HTERT RPE-1 (cell line): ENCODE data around the gene CCDC97.
"Not testable (repeated sequence)": the region's sequence is repeated elsewhere in the genome, so short reads cannot be mapped to it uniquely, and the experiment has no call there.

Experiments used
- in situ Hi-C: fragments of 300-500 bp; cut with MboI; formaldehyde crosslinking; loops from 4 replicates; pipeline ENCODE4 v1.14.3; 2020; ENCODE audit warnings: low sequenced_read_pairs

Gene CCDC97

GRCh38 chr19:41357746-41358145 is 47.8 kb downstream of the CCDC97 start:
- in situ Hi-C loops: no loop called here

DNA sequence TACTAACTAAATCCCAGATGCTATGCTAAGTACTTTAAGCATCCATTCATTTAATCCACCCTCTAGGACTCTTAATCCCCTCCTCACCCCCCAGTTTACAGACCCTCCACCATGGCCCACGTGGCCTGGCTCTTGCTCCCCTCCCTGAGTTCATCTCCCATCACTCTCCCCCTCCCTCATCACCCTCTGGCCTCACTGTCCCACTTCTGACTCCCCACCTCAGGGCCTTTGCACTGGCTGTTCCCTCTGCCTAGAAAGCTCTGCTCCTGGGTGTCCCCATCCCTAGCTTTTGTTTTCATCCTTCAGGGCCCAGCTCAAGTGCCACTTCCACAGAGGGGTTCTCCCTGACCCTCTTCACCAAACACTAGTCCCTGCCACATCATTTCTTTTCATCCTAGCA is 49.8 kb downstream of the CCDC97 start:
- in situ Hi-C loops: no loop called here

DNA sequence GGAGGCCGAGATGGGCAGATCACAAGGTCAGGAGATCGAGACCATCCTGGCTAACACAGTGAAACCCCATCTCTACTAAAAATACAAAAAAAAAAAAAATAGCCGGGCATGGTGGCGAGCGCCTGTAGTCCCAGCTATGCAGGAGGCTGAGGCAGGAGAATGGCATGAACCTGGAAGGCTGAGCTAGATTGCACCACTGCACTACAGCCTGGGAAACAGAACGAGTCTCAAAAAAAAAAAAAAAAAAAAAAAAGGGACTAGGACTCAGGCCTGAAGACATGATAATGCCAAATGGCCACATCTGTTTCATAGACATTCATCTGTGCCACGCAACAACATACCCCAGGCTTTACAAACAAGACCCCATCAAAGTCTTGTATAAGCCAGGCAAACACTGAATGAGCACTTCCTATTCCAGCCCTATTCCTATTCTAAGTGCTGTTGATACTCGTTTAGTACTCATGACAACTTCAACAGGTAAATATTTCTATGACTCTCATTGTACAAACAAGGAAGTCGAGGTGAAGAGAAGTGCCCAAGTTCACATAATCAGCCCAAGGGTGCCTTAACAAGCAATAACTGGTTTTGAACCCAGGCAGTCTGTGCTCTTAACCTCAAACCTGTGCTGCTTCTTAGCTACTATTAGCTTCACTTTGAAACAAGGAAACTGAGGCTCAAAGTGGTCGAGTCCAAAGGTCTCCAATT is 52.3 kb downstream of the CCDC97 start:
- in situ Hi-C loops: no loop called here

DNA sequence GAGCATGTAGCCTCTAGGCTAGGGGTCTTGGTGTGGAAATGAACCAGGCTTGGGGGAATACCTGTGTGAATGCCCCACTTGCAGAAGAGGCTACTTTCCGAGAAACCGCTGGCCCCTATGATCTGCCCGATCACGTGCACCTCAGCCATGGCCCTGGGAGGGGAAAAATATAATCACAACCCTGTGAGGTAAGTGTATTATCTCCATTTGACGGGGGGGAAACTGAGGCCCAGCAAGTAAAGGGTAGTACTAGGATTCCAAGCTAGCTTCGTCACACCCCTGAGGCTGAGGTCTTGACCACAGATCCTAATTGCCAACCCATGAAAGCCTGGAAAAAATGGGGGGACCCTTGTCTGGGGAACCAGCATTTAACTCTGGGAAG is 53.4 kb downstream of the CCDC97 start:
- in situ Hi-C loops: no loop called here

GRCh38 chr19:41363753-41364523 is 54.0 kb downstream of the CCDC97 start, which contains the start of gene B9D2:
TSS of gene B9D2 (minus strand) at chr19:41364149. CDS start at chr19:41363519, 630 bp downstream.
- in situ Hi-C loops: no loop called here

DNA sequence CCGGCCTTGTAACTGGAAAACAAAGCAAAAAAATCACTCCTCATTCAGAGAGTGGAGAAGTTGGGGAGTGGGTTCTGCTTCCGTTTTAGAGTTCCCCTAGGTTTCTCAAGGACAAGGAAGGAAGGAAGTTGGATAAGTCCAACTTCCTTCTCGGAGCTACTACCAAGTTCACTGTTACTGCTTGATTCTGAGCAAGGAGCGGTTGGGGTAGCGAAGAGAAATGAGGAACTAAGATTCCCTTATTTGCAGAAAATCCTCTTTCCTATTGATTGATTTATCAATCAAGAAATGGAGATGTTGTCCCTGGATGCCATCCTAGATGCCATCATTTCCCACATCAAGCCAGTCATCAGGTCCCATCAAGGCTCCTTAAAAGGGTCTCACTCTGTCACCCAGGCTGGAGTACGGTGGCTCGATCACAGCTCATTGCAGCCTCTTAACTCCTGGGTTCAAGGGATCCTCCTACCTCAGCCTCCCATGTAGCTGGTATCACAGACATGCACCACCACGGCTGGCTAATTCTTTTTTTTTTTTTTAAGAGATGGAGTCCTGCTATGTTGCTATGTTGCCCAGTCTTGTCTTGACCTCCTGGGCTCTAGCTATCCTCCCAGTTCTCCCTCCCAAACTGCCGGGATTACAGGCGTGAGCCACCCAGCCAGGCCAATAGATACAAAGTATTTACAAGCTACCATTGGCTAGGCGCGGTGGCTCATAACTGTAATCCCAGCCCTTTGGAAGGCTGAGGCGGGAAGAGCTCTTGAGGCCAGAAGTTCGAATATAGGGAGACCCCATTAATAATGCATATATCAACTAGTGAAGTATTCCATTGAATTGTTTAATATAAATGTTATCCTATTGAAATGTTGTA is 54.8 kb downstream of the CCDC97 start:
- in situ Hi-C loops: no loop called here

DNA sequence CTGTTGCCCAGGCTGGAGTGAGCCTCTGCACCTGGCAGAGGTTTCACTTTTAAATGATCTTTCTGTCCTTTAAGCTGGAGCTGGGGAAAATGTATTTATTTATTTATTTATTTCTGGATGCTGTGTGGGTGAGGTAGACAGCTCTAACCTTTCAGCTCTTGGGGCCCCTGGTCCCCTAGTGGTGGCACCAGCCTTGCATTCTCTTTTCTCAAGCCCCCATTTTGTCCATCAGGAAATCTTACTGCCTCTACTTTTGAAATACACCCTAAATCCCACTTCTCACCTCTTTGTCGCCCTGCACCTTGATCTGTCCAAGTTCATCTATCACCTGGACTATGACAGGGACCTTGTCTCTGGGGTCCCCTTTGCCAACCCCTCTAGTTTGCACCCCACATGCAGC is 56.1 kb downstream of the CCDC97 start:
- in situ Hi-C loops: no loop called here

DNA sequence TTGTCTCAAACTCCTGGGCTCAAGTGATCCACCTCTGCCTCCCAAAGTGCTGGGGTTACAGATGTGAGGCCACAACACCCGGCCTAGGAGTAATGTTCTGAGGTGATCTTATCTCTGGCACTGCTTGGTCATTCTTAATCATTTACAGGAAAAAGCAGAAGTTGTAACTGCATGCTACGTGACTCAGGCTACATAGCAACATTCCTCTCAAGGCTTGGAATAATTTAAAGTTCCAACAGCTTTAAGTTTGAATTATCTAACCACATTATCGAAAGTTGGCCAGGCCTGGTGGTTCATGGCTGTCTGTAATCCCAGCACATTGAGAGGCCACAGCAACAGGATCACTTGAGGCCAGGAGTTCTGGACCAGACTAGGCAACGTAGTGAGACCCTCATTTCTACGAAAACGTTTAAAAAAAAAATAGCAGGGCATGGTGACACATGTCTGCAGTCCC is 57.9 kb downstream of the CCDC97 start:
- in situ Hi-C loops: no loop called here

GRCh38 chr19:41369769-41370168 is 59.8 kb downstream of the CCDC97 start:
- in situ Hi-C loops: no loop called here

DNA sequence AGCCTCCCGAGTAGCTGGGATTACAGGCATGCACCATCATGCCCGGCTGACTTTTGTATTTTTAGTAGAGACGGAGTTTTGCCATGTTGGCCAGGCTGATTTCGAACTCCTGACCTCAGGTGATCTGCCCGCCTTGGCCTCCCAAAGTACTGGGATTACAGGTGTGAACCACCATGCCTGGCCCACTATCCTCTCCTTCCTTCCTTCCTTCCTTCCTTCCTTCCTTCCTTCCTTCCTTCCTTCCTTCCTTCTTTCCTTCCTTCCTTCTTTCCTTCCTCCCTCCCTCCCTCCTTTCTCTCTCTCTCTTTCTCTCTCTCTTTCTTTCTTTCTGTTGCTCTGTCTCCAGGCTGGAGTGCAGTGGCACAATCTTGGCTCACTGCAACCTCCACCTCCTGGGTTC is 61.1 kb downstream of the CCDC97 start:
- in situ Hi-C loops: not testable (repeated sequence)

DNA sequence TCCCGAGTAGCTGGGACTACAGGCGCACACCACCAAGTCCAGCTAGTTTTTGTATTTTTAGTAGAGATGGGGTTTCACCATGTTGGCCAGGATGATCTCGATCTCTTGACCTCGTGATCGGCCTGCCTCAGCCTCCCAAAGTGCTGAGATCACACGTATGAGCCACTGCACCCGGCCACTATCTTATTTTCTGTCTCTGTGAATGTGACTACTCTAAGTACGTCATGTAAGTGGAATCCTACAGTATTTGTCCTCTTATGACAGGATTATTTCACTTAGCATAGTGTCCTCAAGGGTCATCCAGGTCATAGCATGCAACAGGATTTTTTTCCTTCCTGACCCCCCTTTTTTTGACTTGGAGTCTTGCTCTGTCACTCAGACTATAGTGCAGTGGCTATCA is 61.6 kb downstream of the CCDC97 start:
- in situ Hi-C loops: no loop called here

DNA sequence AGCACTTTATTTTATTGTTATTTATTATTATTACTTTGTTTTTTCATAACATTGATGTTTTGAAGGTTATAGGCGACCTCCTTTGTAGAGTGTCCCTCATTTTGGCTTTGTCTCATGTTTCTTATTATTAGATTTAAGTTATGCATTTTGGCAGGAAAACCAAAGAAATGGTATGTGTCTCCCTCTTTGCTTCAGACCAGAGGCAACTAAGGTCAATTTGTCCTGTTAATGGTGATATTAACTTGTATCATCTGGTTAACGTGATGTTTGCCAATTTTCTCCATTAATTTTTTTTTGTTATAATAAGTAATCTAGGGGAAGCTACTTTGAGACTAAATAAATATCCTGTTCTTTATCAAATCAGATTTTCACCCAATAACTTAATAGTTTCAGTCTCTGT is 62.5 kb downstream of the CCDC97 start:
- in situ Hi-C loops: no loop called here

- in situ Hi-C loops: no loop called here
Measured at GRCh38 chr19:41373993-41374392, 64.0 kb downstream of the CCDC97 start.
